ENCODE data around the gene SLC19A1.

Gene SLC19A1

GRCh38 chr21:45498646-45499000 lies 43.6 kb downstream of the SLC19A1 start:
- TF ChIP-seq, protein P1, sequence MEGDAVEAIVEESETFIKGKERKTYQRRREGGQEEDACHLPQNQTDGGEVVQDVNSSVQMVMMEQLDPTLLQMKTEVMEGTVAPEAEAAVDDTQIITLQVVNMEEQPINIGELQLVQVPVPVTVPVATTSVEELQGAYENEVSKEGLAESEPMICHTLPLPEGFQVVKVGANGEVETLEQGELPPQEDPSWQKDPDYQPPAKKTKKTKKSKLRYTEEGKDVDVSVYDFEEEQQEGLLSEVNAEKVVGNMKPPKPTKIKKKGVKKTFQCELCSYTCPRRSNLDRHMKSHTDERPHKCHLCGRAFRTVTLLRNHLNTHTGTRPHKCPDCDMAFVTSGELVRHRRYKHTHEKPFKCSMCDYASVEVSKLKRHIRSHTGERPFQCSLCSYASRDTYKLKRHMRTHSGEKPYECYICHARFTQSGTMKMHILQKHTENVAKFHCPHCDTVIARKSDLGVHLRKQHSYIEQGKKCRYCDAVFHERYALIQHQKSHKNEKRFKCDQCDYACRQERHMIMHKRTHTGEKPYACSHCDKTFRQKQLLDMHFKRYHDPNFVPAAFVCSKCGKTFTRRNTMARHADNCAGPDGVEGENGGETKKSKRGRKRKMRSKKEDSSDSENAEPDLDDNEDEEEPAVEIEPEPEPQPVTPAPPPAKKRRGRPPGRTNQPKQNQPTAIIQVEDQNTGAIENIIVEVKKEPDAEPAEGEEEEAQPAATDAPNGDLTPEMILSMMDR (IDR thresholded peaks at IDR 0.05) = no peak

DNA sequence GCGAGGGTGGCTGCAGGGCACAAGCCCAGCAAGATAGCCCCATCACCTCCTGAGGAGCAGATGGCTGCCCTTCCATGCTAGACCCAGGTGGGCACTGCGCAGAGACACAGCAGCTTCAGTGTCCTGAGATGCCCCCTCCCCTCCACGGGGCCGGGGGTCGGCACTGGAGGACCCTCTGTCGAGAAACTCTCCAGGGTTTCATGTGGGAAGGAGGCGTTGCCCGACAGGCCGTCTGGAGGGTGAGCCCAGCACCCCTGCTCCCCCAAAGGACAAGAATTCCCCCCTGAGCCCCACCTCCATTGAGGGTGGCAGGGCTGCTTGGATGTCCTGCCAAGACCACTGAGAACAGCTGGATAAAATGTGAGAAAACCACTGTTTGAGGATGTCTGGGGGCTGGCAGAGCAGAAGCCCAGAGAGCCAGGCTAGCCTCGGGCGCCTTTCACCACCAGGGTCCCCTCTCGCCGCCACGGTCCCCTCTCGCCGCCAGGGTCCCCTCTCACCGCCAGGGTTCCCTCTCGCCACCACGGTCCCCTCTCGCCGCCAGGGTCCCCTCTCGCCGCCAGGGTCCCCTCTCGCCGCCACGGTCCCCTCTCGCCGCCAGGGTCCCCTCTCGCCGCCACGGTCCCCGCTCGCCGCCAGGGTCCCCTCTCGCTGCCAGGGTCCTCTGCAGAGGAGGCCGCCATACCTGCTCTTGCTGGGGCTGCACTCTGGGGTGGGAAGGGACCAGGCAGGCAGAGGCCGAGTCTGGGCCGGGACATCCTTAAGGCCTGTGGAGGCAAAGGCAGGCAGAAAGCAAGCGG lies 44.2 kb downstream of the SLC19A1 start:
- TF ChIP-seq, protein P1 (IDR thresholded peaks at IDR 0.05) = no peak

DNA sequence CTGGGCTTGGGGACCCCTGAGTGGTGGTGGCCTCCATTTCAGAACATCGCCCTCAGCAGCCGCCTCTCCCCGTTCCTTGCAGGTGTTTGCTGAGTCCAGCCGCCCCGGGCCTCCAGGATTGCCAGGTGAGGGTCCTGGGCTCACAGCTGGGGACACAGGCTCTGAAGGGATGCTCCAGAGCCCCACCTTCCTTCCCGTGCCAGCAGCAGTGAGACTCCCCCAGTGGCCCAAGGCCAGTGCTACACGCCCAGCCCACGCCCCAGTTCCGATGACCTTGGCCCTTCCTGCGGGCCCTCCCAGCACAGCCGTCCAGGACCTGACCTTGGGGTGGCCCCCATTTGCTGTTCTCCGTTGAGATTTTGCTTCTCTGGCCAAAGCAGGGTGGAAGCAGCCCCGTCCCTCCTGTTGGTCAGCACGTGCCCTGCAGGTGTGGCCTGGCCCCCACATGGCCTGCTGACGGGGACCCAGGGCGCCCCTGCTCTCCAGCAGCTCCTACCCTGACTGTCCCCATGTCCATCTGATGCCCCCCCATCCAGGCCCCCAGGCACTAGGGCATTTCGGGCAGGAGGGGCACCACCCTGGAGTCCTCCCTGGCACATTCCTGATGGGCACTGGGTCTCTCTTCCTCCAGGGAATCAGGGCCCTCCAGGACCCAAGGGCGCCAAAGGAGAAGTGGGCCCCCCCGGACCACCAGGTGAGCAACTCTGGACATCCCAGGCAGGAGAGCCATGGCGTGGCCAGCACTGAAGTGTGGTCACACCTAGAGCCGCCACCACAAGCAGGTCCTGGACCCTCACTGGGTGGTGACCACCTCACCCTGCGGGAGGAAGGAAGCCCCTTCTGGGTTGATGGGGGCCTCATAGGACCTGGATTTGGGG lies 45.0 kb downstream of the SLC19A1 start:
- TF ChIP-seq, protein P1 (IDR thresholded peaks at IDR 0.05) = no peak

DNA sequence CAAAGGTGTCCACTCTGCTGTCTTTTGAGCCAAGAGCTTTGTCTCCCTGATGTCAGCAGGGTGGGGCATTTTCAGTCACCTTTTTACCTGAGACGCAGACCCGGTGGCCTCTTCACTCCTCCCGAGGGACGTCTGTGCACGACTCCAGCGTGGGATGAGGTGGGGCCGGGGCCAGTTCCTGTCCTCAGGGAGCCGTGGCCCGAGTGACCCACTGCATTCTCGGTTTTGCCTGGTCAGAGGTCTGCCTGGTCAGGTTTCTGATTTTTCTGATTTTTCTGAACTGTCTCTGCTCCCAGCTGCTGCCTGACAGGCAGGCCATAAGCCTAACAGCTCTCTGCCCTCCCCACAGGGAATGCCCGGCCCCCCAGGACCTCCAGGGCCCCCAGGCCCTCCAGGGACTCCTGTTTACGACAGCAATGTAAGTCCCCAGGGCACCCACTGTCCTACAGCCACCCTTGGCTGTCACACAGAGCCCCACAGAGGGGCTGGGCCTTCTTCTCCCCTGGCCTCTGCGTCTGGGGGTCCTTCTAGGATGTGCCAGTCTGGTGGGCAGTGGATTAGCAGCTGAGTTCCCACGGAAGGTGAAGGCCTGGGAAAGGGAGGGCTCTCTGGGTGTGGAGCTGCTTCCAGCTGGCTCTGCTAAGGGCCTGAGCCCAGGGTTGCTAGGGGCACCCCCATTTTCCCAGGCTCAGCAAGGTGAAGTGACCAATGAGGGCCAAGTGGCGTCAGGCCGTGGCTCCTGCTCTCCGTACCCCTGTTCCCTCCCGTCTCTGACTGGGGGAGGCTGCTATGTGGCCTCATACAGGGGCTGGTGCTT lies 45.9 kb downstream of the SLC19A1 start:
- TF ChIP-seq, protein P1 (IDR thresholded peaks at IDR 0.05) = no peak

DNA sequence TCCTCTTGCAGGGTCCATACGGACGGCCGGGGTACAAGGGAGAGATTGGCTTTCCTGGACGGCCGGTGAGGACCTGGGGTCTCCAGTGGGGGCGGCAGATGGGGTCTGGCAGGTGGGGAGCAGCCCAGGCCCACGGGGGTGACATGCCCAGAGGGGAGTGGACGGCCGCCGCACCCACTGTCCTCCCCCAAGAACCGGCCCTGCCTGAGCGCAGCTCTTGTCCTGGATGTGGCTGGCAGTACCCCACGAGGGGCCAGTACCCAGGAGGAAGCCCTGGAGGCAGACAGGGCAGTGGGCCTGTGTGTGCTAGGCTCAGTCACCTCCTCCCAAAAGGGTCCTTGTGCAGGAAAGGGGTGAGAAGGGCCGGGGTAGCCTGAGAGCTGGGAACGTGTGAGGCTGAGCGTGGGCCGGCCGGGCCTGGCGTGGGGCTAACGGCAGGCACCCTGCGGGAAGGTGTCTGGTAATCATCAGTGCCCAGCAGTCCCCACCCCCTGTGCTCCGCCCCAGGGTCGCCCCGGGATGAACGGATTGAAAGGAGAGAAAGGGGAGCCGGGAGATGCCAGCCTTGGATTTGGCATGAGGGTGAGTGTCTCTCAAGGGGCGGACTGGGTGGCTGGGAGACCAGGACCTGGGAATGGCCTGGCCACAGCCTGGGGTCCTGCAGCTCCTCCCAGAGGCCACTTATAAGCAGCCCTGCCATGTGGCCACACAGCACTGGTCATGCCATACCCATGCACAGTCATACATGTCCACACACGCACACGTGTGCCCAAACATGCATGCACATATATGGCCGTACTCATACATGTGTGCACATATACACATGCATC lies 47.2 kb downstream of the SLC19A1 start:
- TF ChIP-seq, protein P1 (IDR thresholded peaks at IDR 0.05) = no peak

DNA sequence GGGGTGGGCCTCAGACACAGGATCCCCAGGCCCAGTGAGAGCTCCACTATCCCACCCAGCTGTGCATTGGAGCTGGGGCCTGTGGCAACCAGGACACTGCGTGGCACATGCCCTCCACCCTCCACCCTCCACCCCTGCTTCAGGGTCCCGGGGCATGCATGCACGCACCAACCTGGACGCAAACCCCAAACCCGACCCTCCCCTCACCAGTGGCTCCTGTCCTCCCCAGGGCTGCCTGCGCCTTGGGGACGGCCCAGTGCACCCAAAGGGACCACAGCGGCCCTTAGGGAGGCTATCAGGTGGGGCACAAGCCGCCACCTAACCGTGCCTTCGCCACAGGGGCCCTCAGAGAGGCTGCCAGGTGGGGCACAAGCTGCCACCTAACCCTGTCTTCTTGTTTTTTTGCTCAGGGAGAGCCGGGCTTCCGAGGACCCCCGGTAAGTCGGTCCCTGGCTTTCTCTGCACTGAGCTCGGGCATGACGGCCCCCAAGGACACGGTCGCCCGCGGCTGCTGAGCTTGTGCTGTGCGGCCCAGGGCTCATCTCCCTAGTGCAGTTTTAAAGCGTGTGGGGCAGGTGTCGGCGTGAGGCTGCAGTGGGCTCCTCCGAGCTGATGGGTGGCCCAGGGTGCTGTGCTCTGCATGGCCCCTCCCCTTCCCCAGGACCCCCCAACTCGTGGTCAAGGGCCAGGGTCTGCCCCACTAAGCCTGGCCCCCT lies 47.9 kb downstream of the SLC19A1 start:
- TF ChIP-seq, protein P1 (IDR thresholded peaks at IDR 0.05) = no peak
